A549 treated with AZD2906 at 1 μM for 4 hours (cell line): ENCODE measurements around the gene KANK2. TPM values are rescaled to one million over a fixed set of nuclear protein-coding genes. Genes with fewer than 3 reads are reported as not detected.

Source experiments
- total RNA-seq: library from RNA; stranded (reverse); fragments of 200-300 nt; extraction: Qiagen RNA extraction; gene quantifications from 5 replicates; pipeline ENCODE4 v1.2.3, GENCODE V29; 2022

Gene KANK2
- total RNA-seq: 39.9 to 52.5 TPM (median 48.0 TPM) in 5 replicates

DNA sequence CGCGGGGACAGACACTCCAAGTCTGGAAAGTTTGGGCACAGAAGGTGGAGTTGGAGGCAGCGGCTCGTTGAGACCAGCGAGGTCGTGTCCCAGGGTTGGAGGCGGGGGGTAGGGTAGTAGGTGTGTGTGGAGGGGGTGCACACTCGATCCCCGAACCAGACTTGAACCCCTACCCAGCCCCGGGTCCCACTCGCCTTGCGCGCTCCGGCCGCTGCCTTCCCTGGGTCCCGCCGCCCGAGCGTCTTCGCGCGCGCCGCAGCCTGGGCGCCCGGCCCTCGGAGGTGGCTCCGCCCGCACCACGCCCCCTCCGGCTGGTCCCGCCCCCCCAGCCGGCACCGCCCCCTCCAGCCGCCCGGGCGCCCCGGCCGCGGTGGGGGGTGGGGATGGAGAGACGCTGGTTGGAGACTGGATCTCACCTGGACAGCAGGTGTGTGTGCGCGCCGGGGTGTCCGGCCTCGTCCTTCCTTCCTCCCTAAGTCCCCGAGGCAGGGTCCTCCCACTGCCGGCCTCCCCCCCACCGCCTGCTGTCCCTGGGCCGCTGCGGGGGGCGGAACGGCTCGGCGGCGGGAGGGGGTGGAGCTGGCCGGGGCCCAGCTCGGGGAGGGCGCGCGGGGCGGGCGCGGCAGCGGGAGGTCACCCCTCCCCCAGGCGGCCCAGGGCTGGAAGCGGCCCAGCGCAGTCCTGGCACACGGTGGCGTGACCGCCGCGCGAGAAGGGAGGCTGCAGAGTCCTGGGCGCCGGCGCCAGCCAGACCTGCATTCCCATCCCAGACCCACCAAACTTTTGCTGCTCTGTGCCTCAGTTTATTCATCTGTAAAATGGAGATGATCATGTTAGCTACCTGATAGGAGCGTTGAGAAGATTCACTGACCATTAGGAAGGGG lies at the start of gene KANK2:
TSS of gene KANK2 (minus strand) at position 255 of the 884 bp plus-strand sequence. CDS start 3,034 bp downstream, outside the sequence.

GRCh38 chr19:11239377-11240000 lies 42.1 kb upstream of the KANK2 start, which contains the start of gene ANGPTL8:
TSS of gene ANGPTL8 (plus strand) at chr19:11239619. CDS start at chr19:11239638, 19 bp downstream.

GRCh38 chr19:11155373-11156120 lies 41.8 kb downstream of the KANK2 start, which contains the start of gene SPC24:
TSS of gene SPC24 (minus strand) at chr19:11155782. CDS start at chr19:11155776, 6 bp downstream.

Other genes with a start within 250 kb of the KANK2 start
- 6.8 to 10.7 TPM (median 8.5 TPM) in 5 replicates for gene SMARCA4, start 236.5 kb downstream of the KANK2 start, total RNA-seq
- gene LDLR, start 108.1 kb downstream of the KANK2 start, total RNA-seq: 22.0 to 27.7 TPM (median 22.1 TPM) in 5 replicates
- gene SPC24, start 41.8 kb downstream of the KANK2 start, total RNA-seq: 15.3 to 21.9 TPM (median 20.9 TPM) in 5 replicates
- not detected in 5 replicates for gene ANGPTL8, start 42.1 kb upstream of the KANK2 start, total RNA-seq
- gene DOCK6, start 65.0 kb upstream of the KANK2 start, total RNA-seq: 6.4 to 10.3 TPM (median 9.5 TPM) in 5 replicates
- not detected in 5 replicates for gene TSPAN16, start 98.6 kb upstream of the KANK2 start, total RNA-seq
- gene RAB3D, start 142.1 kb upstream of the KANK2 start, total RNA-seq: 3.1 to 4.6 TPM (median 3.9 TPM) in 5 replicates
- gene TMEM205, start 148.7 kb upstream of the KANK2 start, total RNA-seq: 96.5 to 132 TPM (median 113 TPM) in 5 replicates
- 3.5 to 5.8 TPM (median 4.8 TPM) in 5 replicates for gene CCDC159, start 149.0 kb upstream of the KANK2 start, total RNA-seq
- gene PLPPR2, start 157.9 kb upstream of the KANK2 start, total RNA-seq: 8.3 to 9.7 TPM (median 9.3 TPM) in 5 replicates
- gene SWSAP1, start 177.1 kb upstream of the KANK2 start, total RNA-seq: 1.3 to 2.1 TPM (median 1.8 TPM) in 5 replicates
- gene EPOR, start 186.8 kb upstream of the KANK2 start, total RNA-seq: 3.5 to 5.1 TPM (median 4.3 TPM) in 5 replicates
- gene RGL3, start 221.8 kb upstream of the KANK2 start, total RNA-seq: 1.1 to 2.1 TPM (median 1.4 TPM) in 5 replicates
- 0.92 to 1.4 TPM (median 1.3 TPM) in 5 replicates for gene ODAD3, start 237.6 kb upstream of the KANK2 start, total RNA-seq
- gene PRKCSH, start 238.1 kb upstream of the KANK2 start, total RNA-seq: 252 to 265 TPM (median 258 TPM) in 5 replicates